Upper lobe of left lung (tissue), 6 donors: ENCODE results near the gene RNF6. TPM values are rescaled to one million over a fixed set of nuclear protein-coding genes. Genes with fewer than 3 reads are reported as not detected.

Experiments used
- ATAC-seq, 2 donors: fragments of 200-7000 bp; cut with Tn5 transposase; one replicate each; pipeline ENCODE4 v1.9.1; 2022; ENCODE audit warnings: mild to moderate bottlenecking in 2 of 2, moderate library complexity in 2 of 2; ENCODE audit not compliant: low FRiP score in 2 of 2
- DNase-seq, 2 donors: peaks; one replicate each; pipeline ENCODE4 v3.0.0-alpha.2; 2019 to 2020
- H3K27ac ChIP-seq, 4 donors: fragments of 200-600 bp; sonication (generic); one replicate each; pipeline ENCODE4 v1.5.1; 2016 to 2019
- H3K27me3 ChIP-seq, 4 donors: fragments of 200-600 bp; sonication (generic); one replicate each; pipeline ENCODE4 v1.5.1; 2017 to 2019
- H3K36me3 ChIP-seq, 4 donors: fragments of 200-600 bp; sonication (generic); one replicate each; pipeline ENCODE4 v1.5.1; 2016 to 2019
- H3K4me1 ChIP-seq, 4 donors: fragments of 200-600 bp; sonication (generic); one replicate each; pipeline ENCODE4 v1.5.1; 2018 to 2019
- H3K4me3 ChIP-seq, 4 donors: fragments of 200-600 bp; sonication (generic); one replicate each; pipeline ENCODE4 v1.5.1; 2017 to 2019; ENCODE audit warnings: mild to moderate bottlenecking in 2 of 4, moderate library complexity in 1 of 4
- H3K9me3 ChIP-seq, 4 donors: fragments of 200-600 bp; sonication (generic); one replicate each; pipeline ENCODE4 v1.5.1; 2018 to 2019
- CTCF ChIP-seq, 6 experiments: fragments of 450-650 bp in 4 of 6; fragments of 200-600 bp in 2 of 6; sonication (generic) in 2 of 6; IDR thresholded peaks; one replicate each; pipeline ENCODE4 v1.5.1; 2016 to 2019; ENCODE audit warnings: antibody characterized with exemption in 6 of 6
- EP300 ChIP-seq, 4 donors: sonication (generic); formaldehyde crosslinking; IDR thresholded peaks; one replicate each; pipeline ENCODE4 v1.5.1; 2017; ENCODE audit warnings: antibody characterized with exemption in 4 of 4, control low read depth in 2 of 4
- POLR2A ChIP-seq, 4 donors: fragments of 450-650 bp; IDR thresholded peaks; one replicate each; pipeline ENCODE4 v1.5.1; 2016 to 2017; ENCODE audit warnings: antibody characterized with exemption in 4 of 4, mild to moderate bottlenecking in 2 of 4
- POLR2AphosphoS5 ChIP-seq, 2 donors: sonication (generic); formaldehyde crosslinking; IDR thresholded peaks; one replicate each; pipeline ENCODE4 v1.5.1; 2017; ENCODE audit warnings: antibody characterized with exemption in 2 of 2
- WGBS, 2 donors: methylation state at CpG; one replicate each; pipeline ENCODE4 v1.1.5; 2017 to 2018; 5-methylcytosine and 5-hydroxymethylcytosine counted together
- total RNA-seq, 6 donors: library from RNA; depleted of rRNA in 4 of 6; stranded (reverse); fragments of >200 nt in 4 of 6; gene quantifications; one replicate each; pipeline versions ENCODE4 v1.1.0 to v1.2.1, GENCODE V29; 2016 to 2021
- donor health status: DM: no; HTN: no; CAD: no; lungs with moderate emphysema.
- donor health status: DM: no; HTN: yes; CAD: no; lungs with severe emphysema.

The RNF6 gene
- total RNA-seq, result 10 to 100 TPM; 14.7 to 39.9 (median 30.7) TPM

GRCh38 chr13:26221721-26222519 is at the start of gene RNF6:
Gene RNF6, minus strand, starts transcription at chr13:26222314. Its CDS starts 2,665 bp downstream, at chr13:26219649.
- no peaks in the 10 kb centered on the region for H3K9me3 ChIP-seq
- peak within 1 kb of the TSS; percentile 69 to 98 (median 80) for H3K4me3 ChIP-seq
- ATAC-seq (peak; percentile 99), DNase-seq (peak; percentile 97 to 100)
- no peaks in the 10 kb centered on the region for H3K27me3 ChIP-seq
- peaks cover 19 to 34% (median 23%) of the 10 kb centered on the region in 4 donors for H3K36me3 ChIP-seq
- 0 to 1% methylated on average over 4 to 24 of the region's 67 CpGs for WGBS, 2 donors
- H3K4me1 ChIP-seq, result peaks cover 14 to 25% (median 23%) of the 10 kb centered on the region in 4 donors
- TF ChIP-seq CTCF (IDR thresholded peaks at IDR 0.05) (peak in 4 of 6 experiments; percentile 17 to 48 (median 31)), POLR2A (IDR thresholded peaks at IDR 0.05) (peak in 3 of 4 donors; percentile 46 to 80 (median 67)), EP300 (IDR thresholded peaks at IDR 0.05) (no peak), POLR2AphosphoS5 (IDR thresholded peaks at IDR 0.05) (peak; percentile 51 to 56)
- peak within 1 kb of the TSS; percentile 96 to 99 (median 98) for H3K27ac ChIP-seq

GRCh38 chr13:26270707-26271106 is 48.6 kb upstream of the RNF6 start:
- 90 to 94% methylated on average over 3 of the region's 3 CpGs for WGBS, 2 donors
- H3K36me3 ChIP-seq, result no peaks in the 10 kb centered on the region

GRCh38 chr13:26266311-26266710 is 44.2 kb upstream of the RNF6 start:
- peaks cover 0 to 7% (median 0%) of the 10 kb centered on the region in 4 donors for H3K4me1 ChIP-seq
- H3K27me3 ChIP-seq, result no peaks in the 10 kb centered on the region
- H3K9me3 ChIP-seq, result no peaks in the 10 kb centered on the region
- H3K4me3 ChIP-seq, result no peak overlapping the region
- H3K36me3 ChIP-seq, result no peaks in the 10 kb centered on the region
- TF ChIP-seq POLR2AphosphoS5 (IDR thresholded peaks at IDR 0.05) (no peak), POLR2A (IDR thresholded peaks at IDR 0.05) (no peak), EP300 (IDR thresholded peaks at IDR 0.05) (no peak), CTCF (IDR thresholded peaks at IDR 0.05) (no peak)
- H3K27ac ChIP-seq, result no peak overlapping the region
- no peak for DNase-seq
- WGBS, 2 donors, result 60 to 63% methylated on average over 3 of the region's 3 CpGs
- ATAC-seq, result no peak

More at GRCh38 chr13:26270707-26271106, 48.6 kb upstream of the RNF6 start:
- Histone ChIP-seq H3K9me3 (no peaks in the 10 kb centered on the region), H3K27ac (no peak overlapping the region), H3K27me3 (no peaks in the 10 kb centered on the region), H3K4me3 (no peak overlapping the region), H3K4me1 (peaks cover 0 to 7% (median 0%) of the 10 kb centered on the region in 4 donors)
- TF ChIP-seq POLR2A (IDR thresholded peaks at IDR 0.05), result no peak
- no peak for TF ChIP-seq POLR2AphosphoS5 (IDR thresholded peaks at IDR 0.05)
- no peak for TF ChIP-seq EP300 (IDR thresholded peaks at IDR 0.05)
- no peak for TF ChIP-seq CTCF (IDR thresholded peaks at IDR 0.05)
- DNase-seq (no peak), ATAC-seq (no peak)

DNA sequence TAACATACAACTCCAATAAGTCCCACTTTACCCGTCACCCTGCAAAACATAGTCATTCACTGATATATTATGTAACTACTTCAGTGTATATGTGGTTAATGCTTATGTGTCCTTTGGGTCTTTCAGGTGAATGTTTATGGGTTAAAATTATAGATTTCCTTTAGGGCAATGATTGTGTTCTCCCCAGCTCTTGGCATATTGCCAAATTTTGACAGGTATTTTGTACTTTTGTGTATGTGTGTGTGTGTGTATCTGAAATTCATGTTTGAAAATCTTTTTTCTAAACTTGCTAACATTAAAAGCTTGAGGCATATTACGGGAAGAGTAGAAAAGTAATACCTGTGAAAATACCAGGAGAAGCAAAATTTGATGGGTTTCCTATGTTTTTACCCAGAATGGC is 40.0 kb upstream of the RNF6 start:
- DNase-seq (no peak), ATAC-seq (no peak)
- H3K9me3 ChIP-seq, result no peaks in the 10 kb centered on the region
- no peaks in the 10 kb centered on the region for H3K36me3 ChIP-seq
- H3K4me1 ChIP-seq, result peaks cover 0 to 7% (median under 1%) of the 10 kb centered on the region in 4 donors
- H3K27ac ChIP-seq, result no peak overlapping the region
- WGBS, 2 donors, result 88 to 99% methylated on average over 2 of the region's 2 CpGs
- H3K27me3 ChIP-seq, result no peaks in the 10 kb centered on the region
- TF ChIP-seq CTCF (IDR thresholded peaks at IDR 0.05), result no peak
- TF ChIP-seq EP300 (IDR thresholded peaks at IDR 0.05), result no peak
- no peak for TF ChIP-seq POLR2AphosphoS5 (IDR thresholded peaks at IDR 0.05)
- TF ChIP-seq POLR2A (IDR thresholded peaks at IDR 0.05), result no peak
- H3K4me3 ChIP-seq, result no peak overlapping the region
